SK-N-MC (cell line): ENCODE measurements around the gene OR4D9.

Experiments
- EZH2 ChIP-seq: fragments of 200-600 bp; sonication (generic); IDR thresholded peaks from one replicate; pipeline ENCODE4 v1.6.1; 2017; ENCODE audit warnings: antibody characterized with exemption
- FOXP2 ChIP-seq: optimal IDR thresholded peaks from 2 replicates; pipeline ENCODE3; 2011; ENCODE audit warnings: mild to moderate bottlenecking, moderate library complexity; ENCODE audit not compliant: insufficient read depth; ENCODE audit errors: extremely low read length, control extremely low read depth
- POLR2AphosphoS5 ChIP-seq: IDR thresholded peaks from 2 replicates; pipeline ENCODE4 v1.6.1; 2012; ENCODE audit warnings: mild to moderate bottlenecking, low read depth, low read length, borderline replicate concordance

DNA sequence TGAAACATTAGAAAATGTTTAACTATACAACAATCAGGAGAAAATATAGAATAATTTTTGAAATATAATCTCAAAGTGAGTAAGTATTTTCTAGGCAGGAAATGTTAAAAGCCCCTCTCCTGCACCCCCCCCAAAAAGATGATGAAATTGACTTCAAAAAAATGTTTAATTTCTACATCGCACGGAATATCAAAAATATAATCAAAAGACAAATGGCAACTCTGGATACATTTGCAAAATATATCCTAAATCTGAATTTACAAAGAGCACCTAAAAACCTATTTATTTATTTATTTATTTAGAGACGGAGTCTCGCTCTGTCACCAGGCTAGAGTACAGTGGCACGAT, 36.9 kb downstream of the OR4D9 start:
- TF ChIP-seq EZH2 (no peak), POLR2AphosphoS5 (no peak), FOXP2 (no peak)
